ENCODE data around the gene SLC25A13. TPM values are rescaled to one million over a fixed set of nuclear protein-coding genes. Genes with fewer than 3 reads are reported as not detected.
A peak's percentile ranks its signal among the peaks of the same experiment; 100 is the strongest.

SLC25A13 gene
- total RNA-seq, 1 donor: 19.2 TPM

- H3K79me2 ChIP-seq (ENCODE audit: insufficient read depth, low read length): peaks cover 33% of the 10 kb centered on the region
Observed at GRCh38 chr7:96322847-96323461, 1.1 kb upstream of the SLC25A13 start.

GRCh38 chr7:96322373-96322695, 436 bp upstream of the SLC25A13 start:
- Histone ChIP-seq H4K20me1 (ENCODE audit: insufficient read depth, low read length) (no peaks in the 10 kb centered on the region), H3K79me2 (ENCODE audit: insufficient read depth, low read length) (peaks cover 38% of the 10 kb centered on the region), H3K9me3 (ENCODE audit: low read depth, low read length) (no peaks in the 10 kb centered on the region), H3K4me3 (ENCODE audit: insufficient read depth, low read length) (peak overlapping the region; percentile 90), H3K27ac (ENCODE audit: low read depth, low read length) (no peak overlapping the region), H3K4me2 (ENCODE audit: insufficient read depth, low read length) (peak overlapping the region; percentile 74), H3K36me3 (ENCODE audit: insufficient read depth, low read length) (no peaks in the 10 kb centered on the region), H2AFZ (ENCODE audit: low read length) (peak overlapping the region; percentile 93), H3K4me1 (ENCODE audit: insufficient read depth, low read length) (peaks cover 7% of the 10 kb centered on the region), H3K27me3 (ENCODE audit: insufficient read depth, low read length) (no peaks in the 10 kb centered on the region)
- no peak for DNase-seq (ENCODE audit: insufficient read length, low spot score, missing footprints)
- TF ChIP-seq CTCF (IDR thresholded peaks at IDR 0.05; ENCODE audit: extremely low read depth, low read depth, low read length): no peak

More at GRCh38 chr7:96322847-96323461, 1.1 kb upstream of the SLC25A13 start:
- Histone ChIP-seq H3K9me3 (ENCODE audit: low read depth, low read length) (no peaks in the 10 kb centered on the region), H4K20me1 (ENCODE audit: insufficient read depth, low read length) (no peaks in the 10 kb centered on the region), H3K27ac (ENCODE audit: low read depth, low read length) (no peak overlapping the region), H3K36me3 (ENCODE audit: insufficient read depth, low read length) (no peaks in the 10 kb centered on the region), H3K4me3 (ENCODE audit: insufficient read depth, low read length) (no peak overlapping the region), H3K4me2 (ENCODE audit: insufficient read depth, low read length) (no peak overlapping the region), H3K27me3 (ENCODE audit: insufficient read depth, low read length) (no peaks in the 10 kb centered on the region), H2AFZ (ENCODE audit: low read length) (no peak overlapping the region), H3K4me1 (ENCODE audit: insufficient read depth, low read length) (peaks cover 7% of the 10 kb centered on the region)
- TF ChIP-seq CTCF (IDR thresholded peaks at IDR 0.05; ENCODE audit: extremely low read depth, low read depth, low read length): no peak
- no peak for DNase-seq (ENCODE audit: insufficient read length, low spot score, missing footprints)

- Histone ChIP-seq H3K4me1 (ENCODE audit: insufficient read depth, low read length) (peaks cover 7% of the 10 kb centered on the region), H3K36me3 (ENCODE audit: insufficient read depth, low read length) (no peaks in the 10 kb centered on the region), H2AFZ (ENCODE audit: low read length) (peak overlapping the region; percentile 93), H3K79me2 (ENCODE audit: insufficient read depth, low read length) (peaks cover 50% of the 10 kb centered on the region), H3K27ac (ENCODE audit: low read depth, low read length) (peak overlapping the region; percentile 79), H3K27me3 (ENCODE audit: insufficient read depth, low read length) (no peaks in the 10 kb centered on the region), H3K4me3 (ENCODE audit: insufficient read depth, low read length) (peak overlapping the region; percentile 90), H4K20me1 (ENCODE audit: insufficient read depth, low read length) (no peaks in the 10 kb centered on the region), H3K4me2 (ENCODE audit: insufficient read depth, low read length) (peak overlapping the region; percentile 74), H3K9me3 (ENCODE audit: low read depth, low read length) (no peaks in the 10 kb centered on the region)
- TF ChIP-seq CTCF (IDR thresholded peaks at IDR 0.05; ENCODE audit: extremely low read depth, low read depth, low read length): no peak
- DNase-seq (ENCODE audit: insufficient read length, low spot score, missing footprints): peak; percentile 94
Observed at GRCh38 chr7:96321031-96321657, 754 bp downstream of the SLC25A13 start.

GRCh38 chr7:96320442-96320841, 1.5 kb downstream of the SLC25A13 start:
- Histone ChIP-seq H3K4me1 (ENCODE audit: insufficient read depth, low read length) (peaks cover 7% of the 10 kb centered on the region), H3K27me3 (ENCODE audit: insufficient read depth, low read length) (no peaks in the 10 kb centered on the region), H4K20me1 (ENCODE audit: insufficient read depth, low read length) (peaks cover 3% of the 10 kb centered on the region), H3K9me3 (ENCODE audit: low read depth, low read length) (no peaks in the 10 kb centered on the region), H3K79me2 (ENCODE audit: insufficient read depth, low read length) (peaks cover 55% of the 10 kb centered on the region), H3K36me3 (ENCODE audit: insufficient read depth, low read length) (no peaks in the 10 kb centered on the region), H2AFZ (ENCODE audit: low read length) (no peak overlapping the region), H3K27ac (ENCODE audit: low read depth, low read length) (peak overlapping the region; percentile 79), H3K4me3 (ENCODE audit: insufficient read depth, low read length) (peak overlapping the region; percentile 90), H3K4me2 (ENCODE audit: insufficient read depth, low read length) (peak overlapping the region; percentile 74)
- DNase-seq (ENCODE audit: insufficient read length, low spot score, missing footprints): no peak
- TF ChIP-seq CTCF (IDR thresholded peaks at IDR 0.05; ENCODE audit: extremely low read depth, low read depth, low read length): no peak

All from osteoblast (primary cell).